H1 (cell line): ENCODE data around the gene EXTL1. TPM values are rescaled to one million over a fixed set of nuclear protein-coding genes. Genes with fewer than 3 reads are reported as not detected.
A peak's percentile ranks its signal among the peaks of the same experiment; 100 is the strongest.

Experiments
- CTCF ChIA-PET: fragments of 300-600 bp; sonication (Branson Sonifier 250); formaldehyde crosslinking; loops from one replicate; lab custom pipeline; 2021; ENCODE audit not compliant: partially characterized antibody; lab: Charles Lee
- POLR2A ChIA-PET: fragments of 300-600 bp; sonication (Branson Sonifier 250); formaldehyde crosslinking; loops from one replicate; lab custom pipeline; 2021; ENCODE audit warnings: inconsistent platforms; ENCODE audit not compliant: partially characterized antibody; lab: Charles Lee
- DNase-seq, 2 experiments: peaks; one replicate each; pipeline versions ENCODE4 v3.0.0 to v3.0.0-alpha.2; 2010 to 2022; ENCODE audit warnings: low spot score in 2 of 2, low read depth in 1 of 2, mixed read lengths in 1 of 2
- FAIRE-seq: peaks from 2 replicates; lab custom pipeline; 2011; peaks lifted over from hg19 to GRCh38; lab: Jason Lieb, UNC
- H2AFZ ChIP-seq: 2 replicates; pipeline ENCODE4 v1.8.1; 2012; ENCODE audit warnings: low read length, inconsistent platforms
- H2AK5ac ChIP-seq: 2 replicates; pipeline ENCODE4 v1.6.1; 2013; ENCODE audit warnings: low read depth, low read length
- H2BK120ac ChIP-seq: replicated peaks from 2 replicates; pipeline ENCODE3; 2013; ENCODE audit warnings: low read depth, low read length, inconsistent platforms
- H2BK12ac ChIP-seq: 2 replicates; pipeline ENCODE4 v1.6.1; 2013; ENCODE audit warnings: low read depth, low read length
- H2BK15ac ChIP-seq: 2 replicates; pipeline ENCODE4 v1.6.1; 2013; ENCODE audit warnings: low read length
- H2BK20ac ChIP-seq: 2 replicates; pipeline ENCODE4 v1.6.1; 2013; ENCODE audit warnings: low read length
- H2BK5ac ChIP-seq: 2 replicates; pipeline ENCODE4 v1.6.1; 2013; ENCODE audit warnings: low read depth, low read length
- H3K14ac ChIP-seq: 2 replicates; pipeline ENCODE4 v1.6.1; 2013; ENCODE audit warnings: inconsistent platforms; ENCODE audit not compliant: insufficient read length
- H3K18ac ChIP-seq: 2 replicates; pipeline ENCODE4 v1.6.1; 2013; ENCODE audit warnings: low read length; ENCODE audit errors: extremely low read depth
- H3K23ac ChIP-seq: 2 replicates; pipeline ENCODE4 v1.6.1; 2013; ENCODE audit warnings: inconsistent platforms; ENCODE audit not compliant: insufficient read length
- H3K23me2 ChIP-seq: 2 replicates; pipeline ENCODE4 v1.6.1; 2013; ENCODE audit warnings: low read depth, low read length
- H3K27ac ChIP-seq: 2 replicates; pipeline ENCODE4 v1.6.1; 2011; ENCODE audit warnings: low read depth, low read length, inconsistent platforms
- H3K27me3 ChIP-seq, 4 experiments: replicated peaks in 1 of 4; 1 replicate in 1 of 4; 2 replicates in 3 of 4; pipeline versions ENCODE4 v1.6.1 to v1.8.1; 2011 to 2013; ENCODE audit warnings: low read length in 3 of 4, mild to moderate bottlenecking in 3 of 4, inconsistent platforms in 2 of 4, mixed read lengths in 2 of 4, moderate library complexity in 1 of 4; ENCODE audit not compliant: control insufficient read depth in 3 of 4, insufficient read depth in 3 of 4; ENCODE audit errors: extremely low read depth in 1 of 4
- H3K36me3 ChIP-seq, 4 experiments: 2 replicates each; pipeline versions ENCODE4 v1.6.1 to v1.8.1; 2011 to 2013; ENCODE audit warnings: mild to moderate bottlenecking in 4 of 4, low read length in 3 of 4, moderate library complexity in 2 of 4, control low read depth in 1 of 4, inconsistent platforms in 1 of 4; ENCODE audit not compliant: insufficient read depth in 4 of 4, control insufficient read depth in 2 of 4
- H3K4ac ChIP-seq: replicated peaks from 2 replicates; pipeline ENCODE3; 2013; ENCODE audit warnings: low read length, low read depth, mixed read lengths, inconsistent platforms; ENCODE audit not compliant: insufficient read length
- H3K4me1 ChIP-seq, 4 experiments: replicated peaks in 1 of 4; 1 replicate in 1 of 4; 2 replicates in 3 of 4; pipeline versions ENCODE4 v1.6.1 to v1.8.1; 2011 to 2013; ENCODE audit warnings: low read length in 3 of 4, inconsistent platforms in 2 of 4, mixed read lengths in 1 of 4; ENCODE audit not compliant: insufficient read depth in 4 of 4, control insufficient read depth in 3 of 4
- H3K4me2 ChIP-seq, 2 experiments: 2 replicates each; pipeline versions ENCODE4 v1.6.1 to v1.8.1; 2011 to 2013; ENCODE audit warnings: low read depth in 2 of 2, low read length in 2 of 2, control low read depth in 1 of 2, inconsistent platforms in 1 of 2, mild to moderate bottlenecking in 1 of 2; ENCODE audit not compliant: insufficient read depth in 1 of 2
- H3K4me3 ChIP-seq, 4 experiments: fragments of 200-600, 300-600 bp in 1 of 4; sonication (generic), shearing (Covaris generic), sonication (Bioruptor Twin) in 1 of 4; 2 replicates each; pipeline versions ENCODE4 v1.5.1 to v1.8.1; 2011 to 2016; ENCODE audit warnings: low read length in 4 of 4, low read depth in 3 of 4, control low read depth in 2 of 4, inconsistent platforms in 2 of 4, mild to moderate bottlenecking in 2 of 4, mixed read lengths in 1 of 4, moderate library complexity in 1 of 4; ENCODE audit not compliant: insufficient read depth in 2 of 4; ENCODE audit errors: extremely low read depth in 1 of 4
- H3K56ac ChIP-seq: replicated peaks from 2 replicates; pipeline ENCODE3; 2013; ENCODE audit warnings: low read depth, mild to moderate bottlenecking, mixed read lengths, low read length, inconsistent platforms; ENCODE audit not compliant: insufficient read length
- H3K79me1 ChIP-seq: 2 replicates; pipeline ENCODE4 v1.6.1; 2013; ENCODE audit warnings: low read depth, low read length, control low read depth
- H3K79me2 ChIP-seq, 2 experiments: 2 replicates each; pipeline versions ENCODE4 v1.6.1 to v1.8.1; 2012 to 2013; ENCODE audit warnings: low read length in 2 of 2, mild to moderate bottlenecking in 2 of 2, inconsistent platforms in 1 of 2; ENCODE audit not compliant: insufficient read depth in 2 of 2, control insufficient read depth in 1 of 2
- H3K9ac ChIP-seq, 4 experiments: replicated peaks in 1 of 4; 1 replicate in 1 of 4; 2 replicates in 3 of 4; pipeline versions ENCODE4 v1.6.1 to v1.8.1; 2011 to 2013; ENCODE audit warnings: low read depth in 3 of 4, low read length in 3 of 4, control low read depth in 2 of 4, mild to moderate bottlenecking in 2 of 4, moderate library complexity in 2 of 4, inconsistent platforms in 1 of 4; ENCODE audit errors: extremely low read depth in 1 of 4
- H3K9me3 ChIP-seq, 2 experiments: 2 replicates each; pipeline versions ENCODE4 v1.6.1 to v1.8.1; 2012 to 2013; ENCODE audit warnings: mild to moderate bottlenecking in 2 of 2, moderate library complexity in 2 of 2, control low read depth in 1 of 2, inconsistent platforms in 1 of 2, low read depth in 1 of 2, low read length in 1 of 2, mixed read lengths in 1 of 2; ENCODE audit not compliant: insufficient read depth in 2 of 2
- H4K20me1 ChIP-seq, 2 experiments: replicated peaks in 1 of 2; 2 replicates each; pipeline versions ENCODE3 to v1.8.1; 2011 to 2013; ENCODE audit warnings: inconsistent platforms in 2 of 2, low read length in 2 of 2, mild to moderate bottlenecking in 1 of 2; ENCODE audit not compliant: insufficient read depth in 2 of 2, control insufficient read depth in 1 of 2
- H4K5ac ChIP-seq: 2 replicates; pipeline ENCODE4 v1.6.1; 2013; ENCODE audit warnings: low read length, low read depth, mixed read lengths, inconsistent platforms; ENCODE audit not compliant: insufficient read length
- H4K8ac ChIP-seq: 2 replicates; pipeline ENCODE4 v1.8.0; 2013; ENCODE audit warnings: mild to moderate bottlenecking, moderate library complexity, low read length, inconsistent platforms; ENCODE audit not compliant: insufficient read depth; ENCODE audit errors: extremely low read depth
- H4K91ac ChIP-seq: replicated peaks from 2 replicates; pipeline ENCODE3; 2013; ENCODE audit warnings: low read length, mixed read lengths, inconsistent platforms; ENCODE audit not compliant: insufficient read length
- CTCF ChIP-seq, 3 experiments: IDR thresholded peaks; 1 replicate in 2 of 3; 2 replicates in 1 of 3; pipeline versions ENCODE4 v1.5.1 to v1.6.1; 2011; ENCODE audit warnings: low read length in 3 of 3, mild to moderate bottlenecking in 3 of 3, inconsistent platforms in 2 of 3, low read depth in 1 of 3, moderate library complexity in 1 of 3; ENCODE audit not compliant: insufficient read depth in 1 of 3; ENCODE audit errors: control extremely low read depth in 1 of 3
- KDM5A ChIP-seq: fragments of 200-600 bp; IDR thresholded peaks from 2 replicates; pipeline ENCODE4 v1.7.1; 2012; ENCODE audit warnings: mild to moderate bottlenecking, low read length, inconsistent platforms, mixed read lengths
- RAD21 ChIP-seq, 2 experiments: IDR thresholded peaks in 1 of 2; conservative IDR thresholded peaks in 1 of 2; 2 replicates each; pipeline ENCODE4 v1.6.1; 2011; ENCODE audit warnings: low read depth in 2 of 2, low read length in 2 of 2, improper control_type of control experiment in 1 of 2, inconsistent platforms in 1 of 2, mild to moderate bottlenecking in 1 of 2, moderate library complexity in 1 of 2
- TEAD4 ChIP-seq: IDR thresholded peaks from 2 replicates; pipeline ENCODE4 v1.6.1; 2012; ENCODE audit warnings: low read depth, low read length, inconsistent platforms, mixed read lengths
- WGBS, 2 experiments: shearing (Covaris generic) in 1 of 2; methylation state at CpG; one replicate each; pipeline versions ENCODE4 v1.1.6 to v1.1.7; 2013 to 2015; ENCODE audit warnings: low lambda C conversion rate in 2 of 2, mixed read lengths in 2 of 2, inconsistent platforms in 1 of 2, low coverage in 1 of 2, missing lambda C conversion rate in 1 of 2; ENCODE audit not compliant: insufficient replicate concordance in 2 of 2, insufficient coverage in 1 of 2, insufficient read length in 1 of 2; ENCODE audit errors: extremely low coverage in 1 of 2, missing lambda C conversion rate in 1 of 2; 5-methylcytosine and 5-hydroxymethylcytosine counted together
- polyA plus RNA-seq, 7 experiments: library from polyadenylated mRNA; depleted of rRNA in 3 of 7; stranded (reverse) in 5 of 7; unstranded in 2 of 7; fragments of >200 nt in 5 of 7; fragments of 200-250 nt in 2 of 7; gene quantifications; 1 replicate in 5 of 7; 2 replicates in 1 of 7; 4 replicates in 1 of 7; pipeline versions ENCODE4 v1.2.1 to v1.2.3, GENCODE V29; 2011 to 2013; ENCODE audit warnings: missing spikeins in 2 of 7, mixed read lengths in 2 of 7
- total RNA-seq: library from RNA; stranded (reverse); fragmentation: NEBNext Ultra II Directional; extraction: Animal tissue kit (Norgen Biotek cat#: 25700); gene quantifications from 2 replicates; pipeline ENCODE4 v1.2.1, GENCODE V29; 2021

The EXTL1 gene
- total and polyA plus RNA-seq, 2 of the 8 experiments (the other 6 are each of a cell fraction or from before 2014, with no cell fraction given) = 0.89 to 1.2 TPM

GRCh38 chr1:26016953-26017545 is 4.5 kb upstream of the EXTL1 start:
- Histone ChIP-seq H3K79me2 (no peaks in the 10 kb centered on the region), H3K4me3 (no peak overlapping the region), H2BK20ac (no peak overlapping the region), H3K56ac (no peak overlapping the region), H3K9me3 (no peaks in the 10 kb centered on the region), H3K18ac (no peak overlapping the region), H3K79me1 (no peaks in the 10 kb centered on the region), H3K9ac (no peak overlapping the region), H2BK12ac (no peak overlapping the region), H3K14ac (no peak overlapping the region), H4K8ac (peak overlapping the region; percentile 31; the same call in 1 of the 2 replicates), H2BK5ac (no peak overlapping the region), H3K4me1 (peaks cover 0 to 14% (median 10%) of the 10 kb centered on the region in 4 experiments; a peak in 6 of 7 replicates), H3K27ac (no peak overlapping the region), H2AK5ac (no peak overlapping the region), H3K4me2 (no peak overlapping the region), H2BK15ac (no peak overlapping the region), H3K27me3 (no peaks in the 10 kb centered on the region), H2AFZ (no peak overlapping the region), H2BK120ac (no peak overlapping the region), H4K91ac (no peak overlapping the region), H4K20me1 (no peaks in the 10 kb centered on the region), H3K23ac (no peak overlapping the region), H4K5ac (no peak overlapping the region), H3K36me3 (no peaks in the 10 kb centered on the region), H3K4ac (no peak overlapping the region), H3K23me2 (peaks cover 3% of the 10 kb centered on the region; the same call in 1 of the 2 replicates)
- 84% methylated on average over 6 of the region's 6 CpGs; no CpG with 5 or more reads in 1 of the 2 experiments for WGBS, 2 experiments
- POLR2A ChIA-PET = interaction anchor here (1.5 to 1.7 kb wide), 2 partner anchors 95 to 142 kb away, joined by 3 to 5 read pairs; partner anchors contain the start of gene PAQR7
- DNase-seq = no peak
- CTCF ChIA-PET = interaction anchor here (0.6 to 3.0 kb wide), 12 partner anchors 9 to 229 kb away, joined by 3 to 17 read pairs (median 4); no protein-coding TSS in a partner anchor
- no peak for FAIRE-seq
- TF ChIP-seq RAD21 (IDR thresholded peaks at IDR 0.05 in 1 of 2, conservative IDR thresholded peaks at IDR 0.05 in 1 of 2; ENCODE audit: low read depth in 2 of 2, low read length in 2 of 2) (no peak), TEAD4 (no peak), KDM5A (no peak), CTCF (IDR thresholded peaks at IDR 0.05; ENCODE audit: control extremely low read depth in 1 of 3, insufficient read depth in 1 of 3, low read depth in 1 of 3, low read length in 3 of 3) (peak in 2 of 3 experiments; percentile 16 to 17; a peak in 2 of 4 replicates)
